Stimulated activated CD4-positive, alpha-beta T cell treated with anti-CD3 and anti-CD28 coated beads, Interleukin-4, amount 100 ng/mL, for 48 hours (primary cell): ENCODE results near the gene MRPL40.
"Not testable (repeated sequence)": the region's sequence is repeated elsewhere in the genome, so short reads cannot be mapped to it uniquely, and the experiment has no call there.

Experiments
- DNase-seq, 2 donors: peaks; one replicate each; pipeline ENCODE4 v3.0.0-alpha.2; 2020; ENCODE audit warnings: low read depth in 2 of 2

Gene MRPL40

DNA sequence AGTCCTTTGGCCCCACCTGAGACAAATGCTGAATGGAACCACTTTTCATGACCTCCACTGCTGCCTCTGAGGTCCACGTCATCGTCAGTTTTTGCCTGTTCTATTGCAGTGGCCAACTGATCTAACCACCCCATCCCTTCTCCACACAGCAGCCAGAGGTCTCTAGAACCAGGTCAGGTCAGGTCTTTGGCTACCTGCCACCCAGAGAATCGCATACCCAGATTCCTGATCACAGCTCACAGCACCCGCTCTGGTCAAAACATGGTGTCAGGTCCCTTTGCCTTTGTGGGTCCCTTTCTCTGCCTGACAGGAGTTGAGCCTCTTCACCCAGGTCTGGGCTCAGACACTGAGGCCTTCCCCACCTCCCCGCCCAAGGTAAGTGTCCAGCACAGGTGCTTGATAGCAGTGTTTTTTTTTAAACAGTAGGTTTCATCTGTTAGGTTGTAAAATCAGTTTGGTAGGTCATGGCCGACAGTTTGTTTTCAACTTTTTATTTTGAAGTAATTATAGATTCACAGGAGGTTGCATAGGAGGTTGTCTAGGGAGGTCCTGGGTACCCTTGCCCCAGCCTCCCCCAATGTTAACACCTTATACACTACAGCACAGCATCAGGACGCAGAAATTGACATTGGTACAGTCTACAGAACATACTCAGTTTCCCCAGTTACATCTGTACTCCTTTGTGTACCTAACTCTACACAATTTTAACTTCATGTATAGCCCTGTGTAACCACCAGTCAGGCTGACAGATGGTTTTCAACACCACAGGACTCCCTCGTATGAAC lies 8.3 kb downstream of the MRPL40 start:
- no peak for DNase-seq

DNA sequence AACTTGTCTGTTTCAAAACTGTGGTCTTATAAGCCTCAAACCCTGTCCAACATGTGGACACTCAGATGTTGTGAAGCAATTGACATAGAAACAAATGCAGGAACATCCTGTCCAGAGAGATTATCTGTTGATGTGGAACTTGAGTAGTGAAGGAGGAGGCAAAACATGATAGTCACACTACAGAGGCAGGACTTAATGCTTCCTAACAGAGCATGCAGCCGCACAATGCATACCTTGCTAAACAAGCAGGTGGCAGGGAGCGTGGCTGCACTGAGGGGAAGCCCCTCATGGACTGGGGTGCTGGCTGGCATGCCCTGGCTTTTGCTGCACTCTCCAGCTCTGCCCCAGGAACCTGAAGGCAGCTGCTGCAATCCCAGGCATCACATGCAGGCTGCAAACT lies 9.8 kb downstream of the MRPL40 start:
- no peak for DNase-seq

DNA sequence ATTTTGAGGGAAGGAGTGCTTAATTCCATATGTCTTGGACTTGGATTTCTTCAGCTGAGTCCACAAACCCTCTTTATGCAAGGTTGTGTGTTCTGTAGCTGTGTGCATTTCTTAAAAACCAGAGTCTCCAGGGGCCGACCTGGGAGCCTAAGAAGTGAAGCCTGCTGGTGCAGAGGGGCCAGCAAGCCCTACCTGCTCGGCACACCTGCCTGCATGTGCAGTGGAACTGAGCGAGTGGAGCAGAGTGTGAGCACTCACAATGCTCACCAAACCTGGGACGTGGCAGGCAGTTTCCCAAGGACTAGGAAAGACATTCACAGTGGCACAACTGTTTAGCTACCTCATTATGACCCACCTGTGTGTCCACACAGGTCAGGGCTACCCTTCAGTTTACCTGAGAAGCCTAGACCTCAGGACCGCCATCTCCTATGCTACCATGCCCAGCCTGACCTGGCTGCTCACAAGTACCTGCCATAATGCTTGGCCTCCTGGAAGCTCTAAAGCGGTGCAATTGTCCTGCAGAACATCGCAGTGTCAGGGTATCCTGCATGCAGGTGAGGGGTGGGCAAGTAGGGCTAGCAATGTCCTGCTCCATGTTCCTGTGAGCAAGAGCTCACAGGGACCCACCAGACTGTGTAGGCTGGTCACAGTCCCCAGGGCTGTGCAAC lies 11.3 kb downstream of the MRPL40 start:
- DNase-seq = no peak

DNA sequence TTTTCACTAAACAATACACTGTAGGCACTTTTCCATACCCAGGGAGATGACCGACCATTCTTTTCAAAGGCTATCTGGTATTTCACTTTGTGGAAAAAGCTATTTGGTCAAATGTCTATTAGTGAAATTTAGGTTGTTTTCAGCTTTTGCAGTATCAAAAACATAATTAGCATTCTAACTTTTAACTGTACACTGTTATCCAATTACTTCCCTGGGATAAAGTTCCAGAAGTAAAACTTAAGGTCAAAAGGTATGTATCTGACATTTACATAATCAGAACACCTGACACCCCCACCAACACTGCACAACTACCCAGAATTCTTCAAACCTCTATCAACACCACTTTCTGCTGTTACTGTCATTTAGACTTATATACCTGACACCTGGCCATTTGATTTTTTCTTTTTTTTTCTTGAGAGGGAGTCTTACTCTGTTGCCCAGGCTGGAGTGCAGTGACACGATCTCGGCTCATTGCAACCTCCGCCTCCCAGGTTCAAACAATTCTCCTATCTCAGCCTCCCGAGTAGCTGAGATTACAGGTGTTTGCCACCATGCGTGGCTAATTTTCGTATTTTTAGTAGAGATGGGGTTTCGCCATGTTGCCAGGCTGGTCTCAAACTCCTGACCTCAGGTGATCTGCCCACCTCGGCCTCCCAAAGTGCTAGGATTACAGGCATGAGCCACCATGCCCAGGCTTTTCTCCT lies 13.1 kb downstream of the MRPL40 start:
- DNase-seq = not testable (repeated sequence)

DNA sequence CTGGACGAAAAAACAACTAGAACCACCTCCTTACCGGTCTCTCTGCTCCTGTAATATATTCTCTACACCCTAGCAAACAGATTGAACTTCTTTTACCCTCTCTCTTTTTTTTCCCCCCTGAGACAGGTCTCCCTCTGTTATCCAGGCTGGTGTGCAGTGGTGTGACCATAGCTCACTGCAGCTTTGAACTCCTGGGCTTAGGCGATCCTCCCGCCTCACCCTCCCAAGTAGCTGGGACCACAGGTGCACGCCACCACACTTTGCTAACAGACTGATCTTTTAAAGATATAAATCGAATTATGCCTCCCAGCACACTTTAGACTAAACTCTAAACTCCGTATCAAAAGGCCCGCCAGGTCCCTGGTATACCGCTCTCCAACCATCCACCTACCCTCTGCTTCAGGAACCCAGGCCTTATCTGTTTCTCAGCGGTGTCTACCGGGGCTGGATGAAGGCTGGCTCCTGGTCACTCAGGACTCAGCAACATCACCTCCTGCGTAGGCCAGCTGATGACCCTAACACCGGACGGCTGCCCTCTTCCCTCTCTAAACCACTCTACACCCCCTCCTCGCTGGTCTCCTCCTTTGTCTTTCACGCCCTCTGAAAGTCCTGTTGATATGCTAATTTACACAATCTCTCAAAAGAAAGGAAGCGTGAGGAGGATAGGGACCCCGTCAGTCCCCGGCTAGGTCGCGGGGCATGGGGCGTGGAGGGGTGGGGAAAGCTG lies 14.4 kb downstream of the MRPL40 start:
- DNase-seq = no peak

DNA sequence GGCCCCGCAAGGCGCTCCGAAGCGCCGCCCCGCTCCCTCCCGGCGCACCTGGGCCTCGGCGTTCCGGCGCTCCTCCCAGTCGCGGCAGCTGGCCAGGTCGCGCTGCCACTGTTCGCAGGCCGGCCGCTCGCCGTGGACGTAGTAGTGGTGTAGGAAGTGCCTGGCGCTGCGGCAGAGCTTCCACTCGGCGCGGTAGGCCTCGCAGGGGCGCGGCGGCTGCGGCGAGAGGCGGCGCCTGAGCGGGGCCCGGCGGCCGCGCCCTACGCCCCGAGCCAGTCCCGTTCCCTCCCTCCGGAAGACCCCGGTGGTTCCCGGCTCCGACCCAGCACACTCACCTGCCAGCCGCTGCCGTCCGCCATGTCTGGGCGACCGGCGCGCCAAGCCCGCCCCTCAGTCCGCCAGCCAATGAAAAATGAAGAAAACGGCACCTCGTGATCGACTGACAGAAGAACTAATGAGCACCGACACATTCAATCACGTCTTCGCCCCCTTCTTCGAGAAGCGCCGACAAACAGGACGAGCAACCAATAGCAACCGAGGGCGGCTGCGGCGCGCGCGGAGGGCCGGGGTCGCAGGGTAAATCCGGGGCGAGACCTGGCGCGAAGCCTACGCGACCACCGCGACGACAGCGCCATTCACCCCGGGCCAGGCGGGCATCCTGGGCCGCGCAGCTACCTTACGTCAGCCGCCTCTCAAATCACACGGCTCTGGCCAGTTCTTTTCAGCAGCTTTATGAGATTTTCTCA lies 15.2 kb downstream of the MRPL40 start, which contains the start of gene C22orf39:
Gene C22orf39, minus strand, starts transcription at position 382 of the 746 bp plus-strand sequence. Its CDS starts 23 bp downstream, at position 359.
- peak; percentile 69 to 82 for DNase-seq

DNA sequence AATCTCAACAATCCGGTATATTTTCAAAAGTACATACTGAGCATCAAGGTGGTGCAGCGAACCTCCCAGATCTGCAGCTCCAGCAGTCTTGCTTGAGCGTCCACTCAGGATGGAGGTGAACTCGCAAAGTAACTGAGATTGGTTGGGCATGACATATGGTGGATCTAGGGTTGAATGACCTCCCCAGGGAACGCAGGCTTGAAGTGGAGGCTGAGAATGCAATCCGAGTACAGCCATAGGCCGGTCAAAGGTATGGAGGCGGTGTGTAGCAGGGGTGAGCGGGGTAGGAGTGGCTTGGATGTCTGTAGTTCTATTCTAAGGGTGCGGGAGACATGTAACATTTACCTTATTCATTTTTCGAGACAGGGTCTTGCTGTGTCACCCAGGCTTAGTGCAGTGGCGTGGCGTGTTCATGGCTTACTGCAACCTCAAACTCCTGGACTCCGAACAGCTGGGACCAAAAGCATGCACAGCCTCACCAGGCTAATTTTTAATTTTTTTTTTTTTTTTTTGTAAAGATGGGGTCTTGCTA lies 15.8 kb downstream of the MRPL40 start:
- no peak for DNase-seq

DNA sequence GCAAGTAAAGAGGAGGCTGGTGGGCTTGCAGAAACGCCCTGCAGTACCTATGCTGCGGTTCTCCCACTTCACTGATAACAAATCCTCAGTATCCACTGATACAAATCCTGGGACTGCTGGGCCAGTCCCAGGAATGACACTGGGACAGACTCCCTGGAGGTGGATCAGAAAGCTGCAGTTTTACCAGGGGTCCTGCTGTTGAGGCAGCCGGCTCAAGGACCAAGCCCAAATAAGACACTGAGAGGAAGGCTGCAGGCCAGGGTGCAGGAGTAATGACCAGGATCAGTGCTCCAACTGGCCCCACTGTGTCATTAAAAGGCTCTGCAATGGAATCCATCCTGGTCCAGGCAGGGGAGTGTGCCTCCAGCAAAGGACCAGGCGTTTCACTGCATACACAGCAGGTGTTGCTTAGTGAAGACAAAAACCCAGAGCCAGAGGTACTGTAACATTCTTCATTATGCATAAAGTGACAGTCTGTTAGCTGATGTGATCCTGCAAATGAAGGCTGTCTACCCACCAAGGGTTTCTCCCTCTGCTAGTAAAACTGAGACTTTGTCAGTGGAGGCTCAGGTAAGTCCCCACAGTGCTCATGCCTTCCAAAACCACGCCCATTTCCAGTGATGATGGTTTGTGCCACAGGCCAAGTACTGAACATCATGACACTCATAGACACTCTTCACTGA lies 16.5 kb downstream of the MRPL40 start:
- DNase-seq = peak; percentile 45 to 51

DNA sequence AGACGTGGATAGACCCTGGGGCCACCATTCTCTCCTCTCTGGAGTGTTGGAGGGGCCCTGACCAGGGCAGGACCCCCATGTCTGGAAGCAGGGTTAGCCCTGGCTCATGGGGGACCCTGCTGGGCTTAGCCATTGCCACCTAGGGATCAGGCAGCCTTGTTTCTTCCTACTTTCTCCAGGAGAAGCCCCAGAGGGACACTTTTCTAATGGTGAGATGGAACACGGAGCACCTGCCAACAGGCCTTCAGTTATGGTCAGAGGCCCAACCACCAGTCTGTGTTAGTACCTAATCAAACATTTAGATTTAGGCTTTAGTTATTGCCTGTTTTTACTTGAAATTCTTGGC lies 17.1 kb downstream of the MRPL40 start:
- no peak for DNase-seq

DNA sequence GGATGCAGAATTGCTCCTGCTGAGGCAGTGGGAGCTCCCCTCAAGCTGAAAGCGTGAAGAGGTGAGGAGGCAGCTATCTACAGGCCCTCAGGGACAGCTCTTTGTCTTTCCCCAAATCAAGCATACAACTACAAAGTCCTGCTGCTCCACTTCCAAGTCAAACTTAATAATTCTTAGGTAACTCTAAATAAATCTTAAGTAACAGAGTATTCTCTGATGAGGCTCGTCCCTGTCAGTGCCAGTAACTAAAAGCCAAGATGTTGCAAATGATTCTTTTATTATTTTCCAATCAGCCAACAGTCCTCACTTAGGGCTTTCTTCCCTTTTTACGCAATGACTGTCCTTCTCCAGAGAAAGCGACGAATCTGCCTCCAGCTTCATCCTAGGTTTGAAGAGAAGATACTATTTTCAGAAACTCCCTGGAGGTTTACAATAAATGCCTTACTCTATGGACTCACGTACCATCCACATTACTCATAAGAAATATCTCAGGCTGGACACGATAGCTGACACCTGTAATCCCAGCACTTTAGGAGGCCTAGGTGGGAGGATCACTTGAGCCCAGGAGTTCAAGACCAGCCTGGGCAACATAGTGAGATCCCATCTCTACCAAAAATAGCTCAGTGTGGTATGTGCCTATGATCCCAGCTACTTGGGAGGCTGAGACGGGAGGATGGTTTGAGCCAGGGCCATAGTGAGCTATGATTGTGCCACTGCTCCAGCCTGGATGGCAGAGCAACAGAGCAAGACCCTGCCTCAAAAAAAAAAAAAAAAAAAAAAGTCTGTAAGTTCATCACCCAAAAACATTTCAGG lies 18.2 kb downstream of the MRPL40 start:
- DNase-seq = no peak

DNA sequence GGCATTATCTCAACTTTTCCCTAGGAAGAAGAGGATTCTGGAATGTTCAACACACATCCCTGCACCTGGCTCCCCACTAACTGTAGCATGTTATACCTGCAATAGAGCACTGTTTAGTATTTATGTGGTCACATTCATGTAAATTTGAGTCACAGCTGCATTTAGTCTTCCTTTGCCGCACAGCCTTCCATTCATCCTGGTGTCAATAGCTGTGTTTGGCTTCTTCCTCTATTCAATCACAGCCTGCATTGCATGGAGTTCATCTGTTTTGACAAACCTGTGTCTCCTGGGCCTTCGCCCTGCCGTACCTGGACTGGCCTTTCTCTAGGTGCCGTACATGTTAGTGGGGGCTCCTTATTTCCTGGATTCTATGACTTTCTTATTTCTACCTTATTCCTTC lies 19.2 kb downstream of the MRPL40 start:
- DNase-seq = no peak

DNA sequence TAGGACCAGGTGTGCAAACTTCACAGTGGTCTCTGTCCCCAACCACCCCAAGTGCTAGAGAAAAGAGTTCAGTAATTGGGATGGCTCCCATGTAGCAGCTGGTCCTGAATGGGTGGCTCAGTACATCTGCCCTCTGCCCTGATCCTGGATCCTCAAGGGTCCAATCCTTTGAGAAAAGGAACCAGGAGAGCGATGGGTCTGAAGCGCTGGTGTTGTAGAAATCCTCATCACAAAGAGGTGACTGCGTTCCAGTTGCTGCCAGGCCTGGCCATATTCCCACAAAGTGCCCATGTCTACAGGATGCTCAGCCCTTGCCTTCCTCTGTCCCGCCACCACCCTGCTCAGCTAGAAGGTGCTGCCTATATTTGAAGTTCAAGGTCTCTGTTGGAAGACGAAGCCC lies 21.4 kb downstream of the MRPL40 start:
- no peak for DNase-seq

DNA sequence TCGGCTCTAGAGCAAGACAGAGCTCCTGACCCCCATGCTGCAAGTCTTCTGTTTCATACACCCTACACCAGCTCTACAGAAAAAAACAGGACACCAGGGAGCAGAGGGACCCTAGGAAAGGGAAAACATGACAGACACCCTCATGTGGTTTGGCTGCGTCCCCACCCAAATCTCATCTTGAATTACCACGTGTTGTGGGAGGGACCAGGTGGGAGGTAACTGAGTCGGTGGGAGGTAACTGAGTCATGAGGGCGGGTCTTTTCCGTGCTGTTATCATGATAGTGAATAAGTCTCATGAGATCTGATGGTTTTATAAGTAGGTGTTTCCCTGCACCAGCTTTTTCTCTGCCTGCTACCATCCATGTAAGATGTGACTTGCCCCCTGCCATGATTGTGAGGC lies 21.8 kb downstream of the MRPL40 start:
- no peak for DNase-seq

DNA sequence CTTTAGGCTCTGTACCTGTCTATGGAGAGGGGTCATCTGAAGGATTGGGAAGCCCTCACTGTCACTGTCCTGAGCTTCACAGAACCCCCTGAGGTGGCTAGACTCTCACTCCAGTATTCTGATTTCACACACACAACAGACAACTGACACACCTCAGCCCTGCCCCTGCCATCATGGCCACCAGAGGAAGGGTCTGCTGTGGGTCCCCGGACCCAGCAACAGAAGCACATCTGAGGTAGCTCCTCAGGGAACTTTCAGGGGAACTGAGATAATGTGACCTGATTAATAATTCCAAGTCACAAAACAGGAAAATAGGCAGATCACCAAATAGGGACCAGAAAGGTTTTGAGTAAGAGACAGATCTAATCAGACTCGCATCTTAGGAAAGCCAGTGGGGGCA lies 22.7 kb downstream of the MRPL40 start:
- no peak for DNase-seq

DNA sequence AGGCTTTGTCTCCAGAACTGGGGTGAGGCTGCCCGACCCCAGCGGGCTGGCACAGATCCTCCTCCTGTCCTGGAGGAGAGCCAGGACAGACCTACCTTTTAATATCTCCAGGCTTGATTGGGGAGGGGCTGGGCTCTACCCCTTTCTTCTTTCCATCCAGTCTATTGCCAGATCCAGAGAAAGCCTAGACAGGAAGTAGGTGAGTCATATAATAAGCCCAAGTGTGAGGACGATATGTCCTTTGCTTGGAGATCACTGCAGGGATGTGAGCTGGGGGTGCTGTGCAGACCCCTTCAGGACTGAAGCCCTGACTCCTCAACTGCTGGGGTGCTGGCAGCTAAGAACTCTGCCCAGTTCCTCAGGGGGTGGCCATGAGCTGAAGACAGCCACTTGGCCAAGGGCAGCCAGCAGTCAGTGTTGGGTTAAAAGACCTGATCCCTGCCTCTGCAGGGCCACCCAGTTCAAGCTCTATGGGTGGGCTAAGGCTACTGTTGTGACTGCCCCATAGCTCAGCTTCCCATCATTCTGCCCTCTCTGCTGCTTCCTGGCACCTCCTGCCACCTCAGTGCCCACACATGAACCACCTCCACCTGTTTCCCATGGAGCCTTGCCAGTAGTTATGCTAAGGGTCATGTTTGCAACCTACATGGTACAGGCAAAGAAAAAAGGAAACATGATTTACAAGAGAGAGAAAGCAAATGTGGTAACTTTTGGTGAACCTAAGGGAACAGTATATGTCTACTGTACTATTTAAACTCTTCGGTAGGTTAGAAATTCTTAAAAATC lies 23.4 kb downstream of the MRPL40 start:
- DNase-seq = no peak

DNA sequence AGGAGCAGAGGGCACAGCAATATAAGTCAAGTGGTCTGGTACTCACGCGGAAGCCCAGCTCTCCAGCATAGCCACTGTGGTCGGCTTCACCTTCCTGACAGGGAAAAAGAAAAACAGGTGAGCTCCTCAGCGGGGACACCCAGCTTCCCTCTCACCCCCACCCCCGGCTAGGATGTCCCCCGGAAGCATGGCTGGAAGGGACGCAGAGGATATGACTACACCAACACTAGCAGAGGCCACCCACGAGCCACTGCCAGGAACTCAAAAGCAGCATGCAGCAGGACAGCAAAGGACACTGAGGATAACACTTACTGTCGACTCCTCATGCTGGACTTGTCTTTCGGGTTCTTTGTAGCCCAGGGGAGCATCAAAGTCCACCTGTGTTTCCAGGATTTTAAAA lies 24.2 kb downstream of the MRPL40 start:
- no peak for DNase-seq

DNA sequence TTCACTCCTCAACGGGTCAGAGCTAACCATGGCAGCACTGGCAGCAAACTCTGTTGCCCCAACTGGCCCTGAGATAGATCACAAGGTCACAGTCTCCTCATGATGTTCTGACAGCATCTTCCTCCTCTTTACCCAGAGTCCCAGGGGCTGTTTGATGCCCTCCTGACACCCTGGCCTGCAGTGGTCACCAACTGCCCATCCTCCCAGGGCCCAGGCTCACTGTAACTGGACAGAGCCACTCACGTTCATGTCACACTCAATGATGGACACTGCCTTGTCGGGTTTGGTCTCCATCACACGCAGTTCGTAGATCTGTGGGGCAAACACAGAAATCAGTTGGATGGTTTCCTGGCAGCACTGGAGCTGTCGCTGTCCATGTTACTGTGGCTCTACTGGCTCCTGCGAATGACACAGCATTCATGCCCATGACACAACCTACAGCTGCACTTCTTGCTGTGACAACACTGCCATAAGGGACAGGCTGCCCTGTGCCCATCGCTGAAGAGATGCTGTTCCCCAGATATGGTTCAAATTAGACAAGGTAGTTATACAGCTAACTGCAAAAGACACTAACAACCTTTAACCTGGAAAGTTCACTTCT lies 25.6 kb downstream of the MRPL40 start:
- DNase-seq = no peak

DNA sequence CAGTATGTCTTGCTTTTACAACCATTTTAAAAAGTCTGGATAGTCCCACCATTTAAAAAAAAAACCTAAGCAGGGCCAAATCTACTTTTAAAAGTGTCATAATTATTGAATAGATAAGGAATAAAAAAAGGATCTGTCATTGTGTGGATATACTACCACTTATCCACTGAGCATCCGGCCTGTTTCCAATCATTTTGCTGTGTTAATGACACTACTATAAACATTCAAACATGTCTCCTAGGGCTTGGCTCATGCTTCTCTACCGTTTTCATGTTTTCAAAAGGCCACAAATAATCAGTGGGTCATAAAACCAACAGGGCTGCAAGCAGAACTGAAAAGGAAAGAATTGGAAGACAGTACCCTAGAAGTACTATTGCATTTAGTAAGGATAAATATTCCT lies 27.7 kb downstream of the MRPL40 start:
- DNase-seq = no peak

DNA sequence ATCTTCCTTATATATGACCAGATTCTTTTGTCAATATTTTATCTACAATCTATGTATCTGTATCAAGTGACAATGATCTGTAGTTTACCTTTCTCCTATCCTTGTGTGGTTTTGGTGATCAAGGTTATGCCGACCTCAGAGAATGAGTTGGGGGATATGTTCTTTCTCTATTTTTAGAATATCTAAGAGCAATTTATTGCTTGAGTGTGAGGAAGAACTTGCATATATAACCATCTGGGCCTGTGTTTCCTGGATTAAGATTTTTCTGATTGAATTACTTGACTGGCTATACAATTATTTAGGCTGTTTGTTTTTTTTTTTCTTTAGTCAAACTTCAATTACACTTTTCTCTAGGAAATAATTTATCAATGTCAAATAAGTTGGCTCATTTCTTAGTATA lies 29.2 kb downstream of the MRPL40 start:
- DNase-seq = no peak
